CD14-positive monocyte (primary cell): ENCODE data around the gene PPP2R1B. TPM values are rescaled to one million over a fixed set of nuclear protein-coding genes. Genes with fewer than 3 reads are reported as not detected.
A peak's percentile ranks its signal among the peaks of the same experiment; 100 is the strongest.

Source experiments
- DNase-seq, 3 donors: peaks; one replicate each; pipeline ENCODE4 v3.0.0-alpha.2; 2011 to 2022
- H2AFZ ChIP-seq: 2 replicates; pipeline ENCODE4 v1.6.0; 2012; ENCODE audit warnings: mild to moderate bottlenecking, low read depth, low read length, inconsistent platforms; ENCODE audit not compliant: insufficient read depth, poor library complexity, severe bottlenecking
- H3K27ac ChIP-seq, 2 donors: 1 replicate in 1 of 2; 2 replicates in 1 of 2; pipeline ENCODE4 v1.5.1; 2012 to 2013; ENCODE audit warnings: low read length in 2 of 2, control low read depth in 1 of 2, inconsistent platforms in 1 of 2, low read depth in 1 of 2, mild to moderate bottlenecking in 1 of 2
- H3K27me3 ChIP-seq, 2 donors: one replicate each; pipeline versions ENCODE4 v1.6.0 to v1.6.1; 2011 to 2013; ENCODE audit warnings: low read length in 2 of 2; ENCODE audit not compliant: control insufficient read depth in 2 of 2, insufficient read depth in 2 of 2
- H3K36me3 ChIP-seq, 2 donors: replicated peaks in 1 of 2; 1 replicate in 1 of 2; 2 replicates in 1 of 2; pipeline versions ENCODE4 v1.5.1 to v1.6.1; 2012 to 2013; ENCODE audit warnings: low read length in 2 of 2, control low read depth in 1 of 2, inconsistent platforms in 1 of 2, mild to moderate bottlenecking in 1 of 2; ENCODE audit not compliant: insufficient read depth in 2 of 2, control insufficient read depth in 1 of 2
- H3K4me1 ChIP-seq, 2 donors: 1 replicate in 1 of 2; 2 replicates in 1 of 2; pipeline versions ENCODE4 v1.5.1 to v1.6.1; 2012 to 2013; ENCODE audit warnings: low read length in 2 of 2, control low read depth in 1 of 2, inconsistent platforms in 1 of 2, mild to moderate bottlenecking in 1 of 2, moderate library complexity in 1 of 2; ENCODE audit not compliant: insufficient read depth in 2 of 2, control insufficient read depth in 1 of 2
- H3K4me2 ChIP-seq: replicated peaks from 2 replicates; pipeline ENCODE3; 2012; ENCODE audit warnings: low read length, moderate library complexity, mild to moderate bottlenecking; ENCODE audit not compliant: poor library complexity, severe bottlenecking; ENCODE audit errors: extremely low read depth
- H3K4me3 ChIP-seq, 3 experiments: fragments of 200-600 bp in 1 of 3; sonication (generic) in 1 of 3; replicated peaks in 1 of 3; 1 replicate in 2 of 3; 2 replicates in 1 of 3; pipeline ENCODE4 v1.5.1; 2011 to 2013; ENCODE audit warnings: low read length in 3 of 3, mild to moderate bottlenecking in 3 of 3, control low read depth in 2 of 3, low read depth in 2 of 3, inconsistent platforms in 1 of 3, moderate library complexity in 1 of 3
- H3K79me2 ChIP-seq: 2 replicates; pipeline ENCODE4 v1.6.0; 2012; ENCODE audit warnings: mild to moderate bottlenecking, control low read depth, inconsistent platforms, low read length, moderate library complexity; ENCODE audit not compliant: insufficient read depth
- H3K9ac ChIP-seq: 2 replicates; pipeline ENCODE4 v1.6.0; 2017; ENCODE audit warnings: low read length, mild to moderate bottlenecking; ENCODE audit not compliant: insufficient read depth, poor library complexity, severe bottlenecking
- H3K9me3 ChIP-seq, 2 donors: replicated peaks in 1 of 2; 1 replicate in 1 of 2; 2 replicates in 1 of 2; pipeline versions ENCODE4 v1.5.1 to v1.6.1; 2012 to 2013; ENCODE audit warnings: low read length in 2 of 2, control low read depth in 1 of 2; ENCODE audit not compliant: control insufficient read depth in 1 of 2, insufficient read depth in 1 of 2
- H4K20me1 ChIP-seq: 2 replicates; pipeline ENCODE4 v1.6.0; 2012; ENCODE audit warnings: mild to moderate bottlenecking, low read length, control low read depth, moderate library complexity; ENCODE audit not compliant: insufficient read depth
- H3K27ac Mint-ChIP-seq, 7 donors: one replicate each; pipeline ENCODE4 v1.8.0; 2020; ENCODE audit warnings: mild to moderate bottlenecking in 7 of 7, mixed read lengths in 7 of 7, moderate library complexity in 6 of 7, inconsistent platforms in 2 of 7
- H3K27me3 Mint-ChIP-seq, 3 donors: one replicate each; pipeline ENCODE4 v1.8.0; 2021 to 2022; ENCODE audit warnings: low read depth in 3 of 3, mild to moderate bottlenecking in 3 of 3, mixed read lengths in 3 of 3, moderate library complexity in 3 of 3, inconsistent platforms in 1 of 3
- H3K36me3 Mint-ChIP-seq, 2 donors: one replicate each; pipeline ENCODE4 v1.8.0; 2020; ENCODE audit warnings: mixed read lengths in 2 of 2, inconsistent platforms in 1 of 2, mild to moderate bottlenecking in 1 of 2
- H3K4me1 Mint-ChIP-seq: one replicate; pipeline ENCODE4 v1.8.0; 2020; ENCODE audit warnings: mild to moderate bottlenecking, mixed read lengths
- H3K4me3 Mint-ChIP-seq, 2 donors: one replicate each; pipeline ENCODE4 v1.8.0; 2020; ENCODE audit warnings: mild to moderate bottlenecking in 2 of 2, mixed read lengths in 2 of 2, moderate library complexity in 1 of 2
- H3K9me3 Mint-ChIP-seq, 7 donors: one replicate each; pipeline ENCODE4 v1.8.0; 2020 to 2022; ENCODE audit warnings: mixed read lengths in 7 of 7, mild to moderate bottlenecking in 6 of 7, moderate library complexity in 6 of 7, inconsistent platforms in 2 of 7
- CTCF ChIP-seq: fragments of 200-600 bp; IDR thresholded peaks from one replicate; pipeline ENCODE4 v1.8.0; 2022; ENCODE audit warnings: antibody characterized with exemption, mild to moderate bottlenecking
- WGBS: methylation state at CpG from one replicate; pipeline ENCODE4 v1.1.5; 2013; ENCODE audit warnings: missing lambda C conversion rate; ENCODE audit not compliant: insufficient coverage; 5-methylcytosine and 5-hydroxymethylcytosine counted together
- intact Hi-C, 2 donors: fragments of 100-400 bp; cut with micrococcal nuclease; formaldehyde crosslinking; loops; one replicate each; pipeline versions ENCODE4 v1.15.0 to v1.15.1; 2023
- polyA plus RNA-seq, 3 donors: library from polyadenylated mRNA; depleted of rRNA in 1 of 3; unstranded in 2 of 3; stranded (reverse) in 1 of 3; fragments of 300-500 nt in 2 of 3; fragments of >200 nt in 1 of 3; fragmentation: Illumina TruSeq in 2 of 3; gene quantifications; 1 replicate in 2 of 3; 2 replicates in 1 of 3; pipeline ENCODE4 v1.2.3, GENCODE V29; 2012 to 2021

The PPP2R1B gene
- polyA plus RNA-seq, 3 donors: 5.4 to 16.9 (median 11.2) TPM

GRCh38 chr11:111762981-111763643 lies 3.1 kb downstream of the PPP2R1B start:
- Histone ChIP-seq H3K4me3 (no peak overlapping the region), H2AFZ (no peak overlapping the region), H3K9me3 (no peaks in the 10 kb centered on the region), H3K36me3 (peaks cover 47 to 61% of the 10 kb centered on the region in 2 donors), H3K27me3 (no peaks in the 10 kb centered on the region), H3K79me2 (peaks cover 17% of the 10 kb centered on the region), H3K9ac (no peak overlapping the region), H3K4me2 (no peak overlapping the region), H3K27ac (no peak overlapping the region), H3K4me1 (peaks cover 14 to 23% of the 10 kb centered on the region in 2 donors), H4K20me1 (no peaks in the 10 kb centered on the region)
- H3K4me3 Mint-ChIP-seq: no peak overlapping the region
- peaks cover 21% of the 10 kb centered on the region for H3K4me1 Mint-ChIP-seq
- H3K27ac Mint-ChIP-seq: peak overlapping the region in 1 of 7 donors; percentile 0
- H3K36me3 Mint-ChIP-seq: peaks cover 52 to 61% of the 10 kb centered on the region in 2 donors
- TF ChIP-seq CTCF: no peak
- peaks cover 0 to 7% (median 6%) of the 10 kb centered on the region in 3 donors for H3K27me3 Mint-ChIP-seq
- intact Hi-C loops: loop anchor here in 1 of 2 donors (10.0 kb wide), 1 partner anchor 1552 kb away; the partner anchor contains the start of gene TTC12
- DNase-seq: no peak
- H3K9me3 Mint-ChIP-seq: no peaks in the 10 kb centered on the region
- 97% methylated on average over 3 of the region's 3 CpGs for WGBS

GRCh38 chr11:111762526-111762925 lies 3.7 kb downstream of the PPP2R1B start:
- TF ChIP-seq CTCF: no peak
- Mint-ChIP-seq H3K4me1 (peaks cover 21% of the 10 kb centered on the region), H3K9me3 (no peaks in the 10 kb centered on the region), H3K27ac (no peak overlapping the region), H3K4me3 (no peak overlapping the region), H3K27me3 (peaks cover 0 to 7% (median 6%) of the 10 kb centered on the region in 3 donors), H3K36me3 (peaks cover 57 to 66% of the 10 kb centered on the region in 2 donors)
- 100% methylated on average over 1 of the region's 5 CpGs for WGBS
- H3K4me3 ChIP-seq: no peak overlapping the region
- H3K9me3 ChIP-seq: no peaks in the 10 kb centered on the region
- peaks cover 14 to 23% of the 10 kb centered on the region in 2 donors for H3K4me1 ChIP-seq
- no peak overlapping the region for H3K4me2 ChIP-seq
- peaks cover 17% of the 10 kb centered on the region for H3K79me2 ChIP-seq
- no peak overlapping the region for H2AFZ ChIP-seq
- peaks cover 50 to 67% of the 10 kb centered on the region in 2 donors for H3K36me3 ChIP-seq
- DNase-seq: no peak
- no peak overlapping the region for H3K27ac ChIP-seq
- H3K9ac ChIP-seq: no peak overlapping the region
- no peaks in the 10 kb centered on the region for H4K20me1 ChIP-seq
- H3K27me3 ChIP-seq: no peaks in the 10 kb centered on the region
- intact Hi-C loops: loop anchor here in 1 of 2 donors (10.0 kb wide), 1 partner anchor 1552 kb away; the partner anchor contains the start of gene TTC12
